GM19328 (cell line): ENCODE measurements around the gene CACNA1F.

Experiments used
- ATAC-seq: cut with Tn5 transposase; IDR thresholded peaks from one replicate; pipeline ENCODE4 v1.9.1; 2021; ENCODE audit warnings: mild to moderate bottlenecking, moderate library complexity; ENCODE audit not compliant: unreplicated experiment

CACNA1F gene

GRCh38 chrX:49233176-49233575, at the start of gene CACNA1F:
TSS of gene CACNA1F (minus strand) at chrX:49233340. CDS start at chrX:49233309, 31 bp downstream.
- no peak for ATAC-seq

GRCh38 chrX:49282647-49283011, 49.5 kb upstream of the CACNA1F start:
- no peak for ATAC-seq

GRCh38 chrX:49278081-49278480, 44.9 kb upstream of the CACNA1F start:
- ATAC-seq: no peak

- ATAC-seq: no peak
These were observed 44.3 kb upstream of the CACNA1F start for GRCh38 chrX:49277535-49277830.

- ATAC-seq: no peak
These were observed 43.8 kb upstream of the CACNA1F start for GRCh38 chrX:49276671-49277534.

- no peak for ATAC-seq
These were observed 43.1 kb upstream of the CACNA1F start for GRCh38 chrX:49276207-49276606.

- no peak for ATAC-seq
These were observed 40.1 kb upstream of the CACNA1F start for GRCh38 chrX:49273181-49273727.

- no peak for ATAC-seq
These were observed 39.3 kb upstream of the CACNA1F start for GRCh38 chrX:49272421-49272820.

- no peak for ATAC-seq
These were observed 38.2 kb upstream of the CACNA1F start for GRCh38 chrX:49271341-49271740.

- ATAC-seq: no peak
These were observed 37.2 kb upstream of the CACNA1F start for GRCh38 chrX:49270249-49270921.

- ATAC-seq: peak; percentile 19
These were observed 36.7 kb upstream of the CACNA1F start, which contains the start of gene PPP1R3F for GRCh38 chrX:49269767-49270248. TSS of gene PPP1R3F (plus strand) at chrX:49269793. CDS start at chrX:49269870, 77 bp downstream.

- peak; percentile 78 for ATAC-seq
These were observed 36.0 kb upstream of the CACNA1F start for GRCh38 chrX:49269010-49269766.

GRCh38 chrX:49268702-49269009, 35.5 kb upstream of the CACNA1F start:
- no peak for ATAC-seq

- no peak for ATAC-seq
These were observed 33.6 kb upstream of the CACNA1F start for GRCh38 chrX:49266523-49267445.

GRCh38 chrX:49264460-49264859, 31.3 kb upstream of the CACNA1F start, which contains the start of gene FOXP3:
TSS of gene FOXP3 (minus strand) at chrX:49264710. CDS start at chrX:49258505, 6,205 bp downstream.
- ATAC-seq: no peak

- no peak for ATAC-seq
These were observed 30.5 kb upstream of the CACNA1F start for GRCh38 chrX:49263631-49264030.

- ATAC-seq: no peak
These were observed 29.5 kb upstream of the CACNA1F start for GRCh38 chrX:49262603-49263002.

- no peak for ATAC-seq
These were observed 27.3 kb upstream of the CACNA1F start for GRCh38 chrX:49260221-49260985.

GRCh38 chrX:49258749-49259124, 25.6 kb upstream of the CACNA1F start:
- ATAC-seq: no peak
